Naive B cell (primary cell): Measurements from ENCODE around the gene NOPCHAP1. TPM values are rescaled to one million over a fixed set of nuclear protein-coding genes. Genes with fewer than 3 reads are reported as not detected.
A peak's percentile ranks its signal among the peaks of the same experiment; 100 is the strongest.
"Not testable (repeated sequence)": the region's sequence is repeated elsewhere in the genome, so short reads cannot be mapped to it uniquely, and the experiment has no call there.

Source experiments
- ATAC-seq, 2 donors: fragments of 150-1000 bp; cut with Tn5 transposase; 2 replicates each; pipeline ENCODE4 v1.10.0; 2021; ENCODE audit warnings: low read depth in 2 of 2, mild to moderate bottlenecking in 2 of 2, moderate library complexity in 2 of 2
- DNase-seq: peaks from one replicate; pipeline ENCODE4 v3.0.0; 2022
- H3K27ac Mint-ChIP-seq, 6 donors: one replicate each; pipeline ENCODE4 v1.8.0; 2020 to 2022; ENCODE audit warnings: mild to moderate bottlenecking in 6 of 6, mixed read lengths in 6 of 6, moderate library complexity in 5 of 6, inconsistent platforms in 2 of 6
- H3K27me3 Mint-ChIP-seq, 3 donors: one replicate each; pipeline ENCODE4 v1.8.0; 2021 to 2022; ENCODE audit warnings: mixed read lengths in 3 of 3, mild to moderate bottlenecking in 1 of 3
- H3K36me3 Mint-ChIP-seq, 2 donors: one replicate each; pipeline ENCODE4 v1.8.0; 2020 to 2022; ENCODE audit warnings: mixed read lengths in 2 of 2, inconsistent platforms in 1 of 2, mild to moderate bottlenecking in 1 of 2
- H3K4me1 Mint-ChIP-seq, 3 donors: one replicate each; pipeline ENCODE4 v1.8.0; 2020 to 2022; ENCODE audit warnings: mixed read lengths in 3 of 3, inconsistent platforms in 1 of 3, mild to moderate bottlenecking in 1 of 3, moderate library complexity in 1 of 3
- H3K4me3 Mint-ChIP-seq, 8 donors: one replicate each; pipeline ENCODE4 v1.8.0; 2020 to 2022; ENCODE audit warnings: mild to moderate bottlenecking in 8 of 8, mixed read lengths in 8 of 8, moderate library complexity in 8 of 8, inconsistent platforms in 2 of 8
- H3K9me3 Mint-ChIP-seq, 7 donors: one replicate each; pipeline ENCODE4 v1.8.0; 2020 to 2022; ENCODE audit warnings: mixed read lengths in 7 of 7, mild to moderate bottlenecking in 5 of 7, inconsistent platforms in 2 of 7, moderate library complexity in 1 of 7
- polyA plus RNA-seq, 6 donors: library from polyadenylated mRNA; unstranded; fragments of 300-500 nt; fragmentation: Illumina TruSeq; gene quantifications; one replicate each; pipeline ENCODE4 v1.2.3, GENCODE V29; 2021; ENCODE audit warnings: low read depth in 6 of 6

The NOPCHAP1 gene
- polyA plus RNA-seq, 6 donors from 2014 or later: 15.5 to 21.9 (median 17.5) TPM

DNA sequence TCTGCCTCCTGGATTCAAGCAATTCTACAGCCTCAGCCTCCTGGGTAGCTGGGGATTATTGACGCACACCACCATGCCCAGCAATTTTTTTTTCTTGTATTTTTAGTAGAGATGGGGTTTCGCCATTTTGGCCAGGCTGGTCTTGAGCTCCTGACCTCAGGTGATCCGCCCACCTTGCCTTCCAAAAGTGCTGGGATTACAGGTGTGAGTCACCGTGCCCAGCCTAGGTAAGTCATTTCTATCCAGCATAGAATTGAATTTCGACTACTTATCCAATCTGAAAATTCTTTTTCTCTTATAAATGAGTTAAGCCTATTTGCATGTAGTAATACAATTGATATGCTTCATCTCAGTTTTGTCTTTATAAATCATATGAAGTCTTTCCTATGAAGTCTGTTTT, 12.9 kb upstream of the NOPCHAP1 start:
- no peaks in the 10 kb centered on the region for H3K9me3 Mint-ChIP-seq
- peak overlapping the region in 1 of 8 donors; percentile 59 for H3K4me3 Mint-ChIP-seq
- no peaks in the 10 kb centered on the region for H3K36me3 Mint-ChIP-seq

DNA sequence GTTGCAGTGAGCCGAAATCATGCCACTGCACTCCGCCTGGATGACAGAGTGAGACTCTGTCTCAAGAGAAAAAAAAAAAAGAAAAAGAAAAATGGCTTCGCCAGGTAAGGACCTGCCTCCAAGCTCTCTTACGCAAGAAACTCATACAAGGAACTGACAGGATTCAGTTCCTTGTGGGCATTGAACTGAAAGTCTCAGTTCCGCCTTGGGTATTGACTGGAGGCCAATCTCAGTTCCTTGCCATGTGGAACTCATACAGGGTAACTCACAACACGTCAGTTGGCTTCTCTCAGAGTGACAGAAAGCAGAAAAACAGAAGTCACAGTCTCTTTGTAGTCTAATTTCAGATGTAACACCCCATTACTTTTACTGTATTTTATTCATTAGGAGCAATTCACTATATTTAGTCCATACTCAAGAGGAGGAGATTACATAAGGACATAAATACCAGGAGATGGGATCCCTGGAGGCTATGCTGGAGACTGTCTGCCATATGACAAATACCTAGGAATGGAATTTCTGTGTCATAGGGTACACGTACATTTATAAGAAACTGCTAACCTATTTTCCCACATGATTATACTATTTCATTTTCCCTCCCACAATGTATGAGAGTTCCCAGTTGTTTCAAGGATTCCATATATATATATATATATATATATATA, 11.4 kb upstream of the NOPCHAP1 start:
- H3K4me1 Mint-ChIP-seq: peaks cover 14 to 36% (median 16%) of the 10 kb centered on the region in 3 donors
- no peaks in the 10 kb centered on the region for H3K36me3 Mint-ChIP-seq
- DNase-seq: peak; percentile 85
- H3K4me3 Mint-ChIP-seq: peak overlapping the region in 6 of 8 donors; percentile 1 to 54 (median 47)
- H3K27me3 Mint-ChIP-seq: no peaks in the 10 kb centered on the region
- ATAC-seq: peak; percentile 99 to 100
- peak overlapping the region; percentile 84 to 95 (median 92) for H3K27ac Mint-ChIP-seq
- no peaks in the 10 kb centered on the region for H3K9me3 Mint-ChIP-seq

More for the DNA sequence above, 12.9 kb upstream of the NOPCHAP1 start:
- DNase-seq (no peak), ATAC-seq (no peak)
- Mint-ChIP-seq H3K27me3 (no peaks in the 10 kb centered on the region), H3K27ac (peak overlapping the region in 3 of 6 donors; percentile 21 to 91 (median 37)), H3K4me1 (peaks cover 20 to 36% (median 24%) of the 10 kb centered on the region in 3 donors)

DNA sequence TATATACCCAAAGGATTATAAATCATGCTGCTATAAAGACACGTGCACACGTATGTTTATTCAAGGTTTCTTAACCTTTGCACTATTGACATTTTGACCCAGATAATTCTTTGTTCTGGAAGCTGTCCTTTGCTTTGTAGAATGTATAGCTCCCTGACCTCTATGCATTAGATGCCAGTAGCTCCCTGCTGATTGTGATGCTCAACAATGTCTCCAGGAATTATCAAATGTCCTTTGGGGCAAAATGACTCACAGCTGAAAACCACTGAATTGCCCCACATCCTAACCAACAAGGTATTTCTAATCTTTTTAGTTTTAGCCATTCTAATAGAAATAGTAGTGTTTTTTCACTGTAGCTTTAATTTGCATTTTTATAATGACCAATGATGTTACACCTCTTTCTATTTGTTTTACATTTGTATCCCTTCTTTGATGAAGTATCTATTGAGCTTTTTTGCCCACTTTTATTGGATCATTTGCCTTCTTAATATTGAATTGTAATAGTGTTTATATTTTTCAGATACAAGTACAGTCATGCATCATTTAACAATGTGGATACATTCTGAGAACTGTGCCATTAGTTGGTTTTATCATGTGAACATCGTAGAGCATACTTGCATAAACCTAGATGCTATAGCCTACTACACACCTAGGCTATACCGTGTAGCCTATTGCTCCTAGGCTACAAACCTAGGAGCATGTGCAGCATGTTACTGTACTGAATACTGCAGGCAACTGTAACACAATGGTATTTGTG, 10.4 kb upstream of the NOPCHAP1 start:
- no peaks in the 10 kb centered on the region for H3K9me3 Mint-ChIP-seq
- H3K4me3 Mint-ChIP-seq: no peak overlapping the region
- DNase-seq: no peak
- no peak for ATAC-seq
- H3K4me1 Mint-ChIP-seq: peaks cover 14 to 36% (median 16%) of the 10 kb centered on the region in 3 donors
- H3K27ac Mint-ChIP-seq: peak overlapping the region in 3 of 6 donors; percentile 61 to 95 (median 91)
- no peaks in the 10 kb centered on the region for H3K27me3 Mint-ChIP-seq
- no peaks in the 10 kb centered on the region for H3K36me3 Mint-ChIP-seq

DNA sequence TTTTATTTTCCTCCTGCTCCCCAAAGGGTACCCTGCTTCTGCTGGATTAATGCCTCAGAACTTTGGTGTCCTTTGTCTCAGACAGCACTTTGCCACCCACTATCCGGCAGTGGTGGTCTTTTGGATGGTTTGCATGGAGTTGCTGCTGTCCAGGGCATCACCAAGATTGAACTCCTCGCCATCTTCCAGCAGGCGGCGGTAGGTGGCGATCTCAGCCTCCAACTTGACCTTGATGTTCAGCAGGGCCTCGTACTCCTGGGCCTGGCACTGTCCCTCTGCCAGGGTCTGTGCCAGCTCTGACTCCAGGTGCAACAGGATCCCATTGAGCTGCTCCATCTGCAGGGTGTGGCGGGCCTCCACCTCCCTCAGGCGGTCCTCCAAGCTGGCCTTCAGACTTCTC, 9.4 kb upstream of the NOPCHAP1 start:
- peaks cover 14 to 36% (median 16%) of the 10 kb centered on the region in 3 donors for H3K4me1 Mint-ChIP-seq
- no peaks in the 10 kb centered on the region for H3K27me3 Mint-ChIP-seq
- H3K27ac Mint-ChIP-seq: peak overlapping the region in 1 of 6 donors; percentile 67
- no peak for ATAC-seq
- DNase-seq: no peak
- no peaks in the 10 kb centered on the region for H3K9me3 Mint-ChIP-seq
- H3K4me3 Mint-ChIP-seq: peak overlapping the region in 1 of 8 donors; percentile 16
- no peaks in the 10 kb centered on the region for H3K36me3 Mint-ChIP-seq

DNA sequence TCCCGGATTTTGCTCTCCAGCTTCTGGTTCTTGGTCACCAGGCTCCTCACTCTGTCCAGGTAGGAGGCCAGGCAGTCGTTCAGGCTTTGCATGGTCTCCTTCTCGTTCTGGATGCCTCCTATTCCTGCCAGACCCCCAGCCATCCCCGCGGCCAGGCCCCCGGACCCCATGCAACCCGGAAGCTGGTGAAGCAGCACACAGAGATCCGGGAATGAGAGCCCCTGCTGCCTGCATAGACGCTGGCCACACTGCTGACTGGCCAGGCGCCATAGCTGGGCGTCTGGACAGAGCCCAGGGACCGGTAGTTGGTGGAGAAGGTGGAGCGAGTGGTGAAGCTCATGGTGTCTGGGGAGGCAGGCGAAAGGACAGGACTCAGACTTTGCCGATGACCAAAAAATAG, 8.4 kb upstream of the NOPCHAP1 start:
- H3K27me3 Mint-ChIP-seq, ATAC-seq, H3K9me3 Mint-ChIP-seq, DNase-seq, H3K36me3 Mint-ChIP-seq: not testable (repeated sequence)
- peak overlapping the region in 1 of 8 donors; percentile 71 for H3K4me3 Mint-ChIP-seq
- peak overlapping the region in 3 of 6 donors; percentile 63 to 86 (median 85) for H3K27ac Mint-ChIP-seq
- H3K4me1 Mint-ChIP-seq: peaks cover 14 to 36% (median 16%) of the 10 kb centered on the region in 3 donors

DNA sequence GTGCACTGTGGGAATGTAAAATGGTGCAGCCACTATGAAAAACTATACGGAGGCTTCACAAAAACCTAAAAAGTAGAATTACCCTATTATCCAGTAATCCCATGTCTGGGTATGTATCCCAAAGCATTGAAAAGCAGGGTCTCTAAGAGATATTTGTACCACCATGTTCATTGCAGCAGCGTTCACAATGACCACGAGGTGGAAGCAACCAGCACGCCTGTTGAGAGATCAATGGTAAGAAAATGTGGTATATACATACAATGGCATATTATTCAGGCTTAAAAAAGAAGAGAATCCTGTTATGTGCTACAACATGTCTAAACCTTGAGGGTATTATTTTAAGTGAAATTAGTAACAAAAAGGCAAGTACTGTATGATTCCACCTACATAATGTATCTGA, 910 bp upstream of the NOPCHAP1 start:
- Mint-ChIP-seq H3K9me3 (no peaks in the 10 kb centered on the region), H3K27ac (peak overlapping the region in 3 of 6 donors; percentile 73 to 96 (median 91)), H3K4me3 (peak overlapping the region; percentile 87 to 95 (median 94)), H3K27me3 (no peaks in the 10 kb centered on the region), H3K4me1 (peaks cover 28 to 30% (median 29%) of the 10 kb centered on the region in 3 donors), H3K36me3 (peaks cover 10 to 11% of the 10 kb centered on the region in 2 donors)
- ATAC-seq (no peak), DNase-seq (no peak)

DNA sequence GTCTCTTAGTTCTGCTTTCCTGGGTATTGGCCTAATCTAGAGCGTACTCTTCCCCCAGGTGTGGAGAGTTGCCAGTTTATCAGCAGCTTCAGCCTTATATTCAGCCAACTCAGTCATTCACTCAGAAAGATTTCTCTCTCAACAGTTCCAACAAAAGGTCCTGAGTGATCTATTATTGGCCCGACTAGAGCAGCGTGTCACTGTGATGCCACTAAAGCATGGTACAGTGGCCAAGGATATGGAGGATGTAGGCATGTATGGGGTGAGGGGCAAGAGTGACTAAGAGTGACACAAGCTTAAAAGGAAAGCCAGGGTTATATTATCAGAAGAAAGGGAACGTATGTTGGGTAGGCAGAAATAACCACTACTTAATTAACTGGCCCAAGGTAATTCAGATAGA, 4.8 kb downstream of the NOPCHAP1 start:
- DNase-seq (no peak), ATAC-seq (no peak)
- H3K27ac Mint-ChIP-seq: no peak overlapping the region
- no peaks in the 10 kb centered on the region for H3K27me3 Mint-ChIP-seq
- peaks cover 19 to 20% of the 10 kb centered on the region in 2 donors for H3K36me3 Mint-ChIP-seq
- H3K4me1 Mint-ChIP-seq: peaks cover 19 to 23% (median 21%) of the 10 kb centered on the region in 3 donors
- H3K4me3 Mint-ChIP-seq: no peak overlapping the region
- H3K9me3 Mint-ChIP-seq: no peaks in the 10 kb centered on the region

DNA sequence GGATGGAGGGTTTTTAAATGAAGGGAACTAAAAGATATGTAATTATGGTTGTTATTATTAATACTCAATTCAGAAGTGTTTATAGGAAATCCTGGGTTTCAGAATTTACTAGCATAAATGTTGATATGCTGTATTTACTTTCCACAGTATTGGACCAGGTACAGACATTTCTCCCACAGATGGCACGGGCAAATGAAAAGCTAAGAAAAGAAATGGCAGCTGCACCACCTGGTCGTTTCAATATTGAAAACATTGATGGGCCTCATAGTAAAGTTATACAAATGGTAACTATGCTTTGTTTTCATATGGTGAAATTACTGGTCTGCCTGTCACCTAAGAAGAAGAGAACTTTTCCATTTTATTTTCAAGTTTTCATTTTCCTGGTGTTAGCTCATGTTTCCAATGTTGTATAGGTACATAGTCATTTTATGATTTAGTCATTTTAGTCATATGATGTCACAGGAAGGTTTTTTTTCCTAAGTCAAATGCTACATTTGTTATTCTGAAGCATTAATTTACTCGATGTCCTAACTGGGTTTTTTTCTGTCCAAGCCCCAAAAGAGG, 5.5 kb downstream of the NOPCHAP1 start:
- H3K4me3 Mint-ChIP-seq: no peak overlapping the region
- H3K9me3 Mint-ChIP-seq: no peaks in the 10 kb centered on the region
- peaks cover 15 to 21% (median 17%) of the 10 kb centered on the region in 3 donors for H3K4me1 Mint-ChIP-seq
- no peak for ATAC-seq
- no peaks in the 10 kb centered on the region for H3K27me3 Mint-ChIP-seq
- H3K36me3 Mint-ChIP-seq: peaks cover 20 to 23% of the 10 kb centered on the region in 2 donors
- no peak for DNase-seq
- no peak overlapping the region for H3K27ac Mint-ChIP-seq

DNA sequence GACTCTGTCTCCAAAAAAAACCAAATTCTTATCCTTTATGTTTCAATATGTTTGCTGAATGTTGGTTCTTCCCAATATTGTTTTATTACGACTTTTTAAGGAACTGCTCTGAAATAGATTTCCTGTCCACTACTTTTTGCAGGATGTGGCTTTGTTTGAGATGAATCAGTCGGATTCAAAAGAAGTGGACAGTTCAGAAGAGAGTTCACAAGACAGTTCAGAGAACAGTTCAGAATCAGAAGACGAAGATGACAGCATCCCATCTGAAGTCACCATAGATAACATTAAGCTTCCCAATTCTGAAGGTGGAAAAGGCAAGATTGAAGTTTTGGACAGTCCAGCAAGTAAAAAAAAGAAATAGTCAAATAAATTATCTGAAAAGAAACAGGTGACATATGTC, 8.2 kb downstream of the NOPCHAP1 start:
- H3K36me3 Mint-ChIP-seq: peaks cover 38 to 40% of the 10 kb centered on the region in 2 donors
- H3K9me3 Mint-ChIP-seq: no peaks in the 10 kb centered on the region
- ATAC-seq (no peak), DNase-seq (no peak)
- peaks cover 0 to 5% (median 3%) of the 10 kb centered on the region in 3 donors for H3K4me1 Mint-ChIP-seq
- H3K27ac Mint-ChIP-seq: no peak overlapping the region
- no peaks in the 10 kb centered on the region for H3K27me3 Mint-ChIP-seq
- no peak overlapping the region for H3K4me3 Mint-ChIP-seq

DNA sequence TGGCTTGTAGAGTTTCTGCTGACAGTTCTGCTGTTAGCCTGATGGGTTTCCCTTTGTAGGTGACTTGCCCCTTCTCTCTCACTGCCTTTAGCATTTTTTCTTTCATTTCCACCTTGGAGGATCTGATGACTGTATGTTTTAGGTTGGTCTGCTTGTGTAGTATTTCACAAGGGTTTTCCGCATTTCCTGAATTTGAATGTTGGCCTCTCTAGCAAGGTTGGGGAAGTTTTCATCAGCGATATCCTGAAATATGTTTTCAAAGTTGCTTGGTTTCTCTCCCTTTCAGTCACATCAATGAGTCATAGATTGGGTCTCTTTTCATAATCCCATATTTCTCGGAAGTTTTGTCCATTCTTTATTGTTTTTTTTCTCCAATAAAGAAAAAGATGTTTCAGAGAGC, 11.4 kb downstream of the NOPCHAP1 start:
- H3K27me3 Mint-ChIP-seq: no peaks in the 10 kb centered on the region
- ATAC-seq: no peak
- H3K4me1 Mint-ChIP-seq: peaks cover 0 to 6% (median 0%) of the 10 kb centered on the region in 3 donors
- no peak overlapping the region for H3K27ac Mint-ChIP-seq
- DNase-seq: no peak
- H3K9me3 Mint-ChIP-seq: no peaks in the 10 kb centered on the region
- no peak overlapping the region for H3K4me3 Mint-ChIP-seq
- H3K36me3 Mint-ChIP-seq: peaks cover 52 to 55% of the 10 kb centered on the region in 2 donors

DNA sequence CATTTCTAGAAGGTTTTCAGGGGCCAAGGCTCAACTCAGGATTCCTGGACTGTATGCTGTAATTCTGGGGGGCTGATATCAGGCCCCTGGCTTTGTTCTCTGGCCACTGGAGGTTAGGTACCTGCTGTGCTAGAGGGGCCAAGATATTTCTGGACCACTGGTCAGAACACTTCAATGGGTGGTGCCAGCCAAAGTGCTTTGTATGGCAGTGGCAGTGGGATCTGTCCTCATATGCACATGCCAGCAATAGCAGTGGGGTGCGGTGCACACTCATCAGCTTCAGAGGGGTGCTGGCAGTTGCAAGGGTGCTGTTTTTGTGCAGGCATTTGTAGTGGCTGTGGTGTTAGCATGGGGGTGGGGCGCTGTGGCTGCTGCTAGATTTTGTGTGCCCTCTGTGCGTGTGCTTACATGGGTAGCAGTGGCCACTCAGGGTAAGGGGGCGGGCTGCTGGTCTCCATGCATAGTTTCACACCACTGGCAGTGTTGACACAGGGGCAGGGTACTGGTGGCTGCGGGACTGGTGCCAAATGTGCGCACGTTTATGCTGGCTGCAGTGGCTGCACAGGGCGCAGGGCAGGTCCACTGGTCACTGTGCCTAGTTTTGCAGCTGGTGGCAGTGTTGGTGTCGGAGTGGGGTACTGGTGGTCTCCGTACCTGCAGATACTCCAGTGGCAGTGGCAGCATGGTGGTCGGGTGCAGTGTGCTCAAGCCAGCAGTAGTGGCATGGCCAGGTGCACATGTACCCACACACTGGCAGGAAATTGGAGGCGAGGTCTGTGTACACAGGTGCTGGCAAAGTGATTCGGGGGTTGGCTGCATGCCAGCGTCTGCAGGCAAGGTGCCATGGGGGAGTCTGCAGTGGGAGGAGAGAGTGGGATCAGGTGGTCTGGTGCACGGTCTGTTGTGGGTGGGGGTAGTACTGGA, 12.6 kb downstream of the NOPCHAP1 start:
- Mint-ChIP-seq H3K36me3 (peaks cover 52 to 63% of the 10 kb centered on the region in 2 donors), H3K27ac (no peak overlapping the region), H3K9me3 (no peaks in the 10 kb centered on the region), H3K4me3 (no peak overlapping the region), H3K27me3 (no peaks in the 10 kb centered on the region), H3K4me1 (peaks cover 0 to 6% (median 0%) of the 10 kb centered on the region in 3 donors)
- no peak for ATAC-seq
- DNase-seq: no peak

DNA sequence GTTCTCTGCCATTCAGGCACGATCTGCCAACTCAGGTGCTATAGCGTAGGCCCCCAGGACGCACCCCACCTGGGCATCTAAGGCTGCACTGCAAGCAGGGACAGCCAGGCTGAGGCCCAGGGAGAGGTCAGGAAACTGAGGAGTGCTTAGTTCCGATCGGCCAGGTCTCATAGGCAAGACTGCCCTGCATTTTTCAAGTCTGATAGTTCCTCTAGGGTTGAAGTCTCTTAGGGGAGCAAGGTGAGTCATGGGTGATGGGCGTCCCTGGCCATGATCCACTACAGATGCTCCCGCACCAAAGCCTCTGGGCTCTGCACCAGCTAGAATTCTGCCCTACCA, 13.2 kb downstream of the NOPCHAP1 start:
- ATAC-seq (no peak), DNase-seq (no peak)
- Mint-ChIP-seq H3K36me3 (peaks cover 52 to 69% of the 10 kb centered on the region in 2 donors), H3K27me3 (no peaks in the 10 kb centered on the region), H3K4me3 (no peak overlapping the region), H3K27ac (no peak overlapping the region), H3K4me1 (peaks cover 0 to 6% (median 0%) of the 10 kb centered on the region in 3 donors), H3K9me3 (no peaks in the 10 kb centered on the region)

DNA sequence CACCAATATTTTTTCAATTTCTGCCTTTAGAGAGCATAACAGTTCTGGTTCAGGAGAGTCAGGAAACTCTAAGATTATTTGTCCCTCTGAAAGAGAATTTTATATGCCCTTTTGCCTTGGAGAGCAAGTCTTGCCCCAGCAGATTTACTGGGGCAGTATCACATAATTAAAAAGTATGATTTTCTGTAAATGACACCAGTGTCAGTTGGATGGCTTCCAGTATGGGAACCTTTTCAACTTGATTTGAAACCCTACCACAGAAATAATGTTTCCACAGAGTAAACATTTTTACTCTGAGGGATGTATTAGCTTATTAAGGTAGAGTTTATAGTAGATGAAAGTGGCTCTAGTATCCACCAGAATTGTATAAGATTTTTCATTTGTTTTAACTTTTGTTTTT, 15.4 kb downstream of the NOPCHAP1 start:
- H3K4me1 Mint-ChIP-seq: peaks cover 0 to 6% (median 0%) of the 10 kb centered on the region in 3 donors
- DNase-seq (no peak), ATAC-seq (no peak)
- H3K27ac Mint-ChIP-seq: no peak overlapping the region
- peaks cover 71 to 77% of the 10 kb centered on the region in 2 donors for H3K36me3 Mint-ChIP-seq
- peaks cover 0 to 6% (median 2%) of the 10 kb centered on the region in 7 donors for H3K9me3 Mint-ChIP-seq
- H3K4me3 Mint-ChIP-seq: no peak overlapping the region
- no peaks in the 10 kb centered on the region for H3K27me3 Mint-ChIP-seq
